ES-I3 (cell line): ENCODE data around the gene RBP7.

Source experiments
- H3K36me3 ChIP-seq: 2 replicates; pipeline ENCODE4 v1.6.1; 2013; ENCODE audit warnings: mild to moderate bottlenecking, low read length, control low read depth, moderate library complexity; ENCODE audit not compliant: insufficient read depth
- H3K4me1 ChIP-seq: 2 replicates; pipeline ENCODE4 v1.6.1; 2013; ENCODE audit warnings: mild to moderate bottlenecking, control low read depth, low read length; ENCODE audit not compliant: insufficient read depth
- H3K9ac ChIP-seq: 2 replicates; pipeline ENCODE4 v1.6.1; 2013; ENCODE audit warnings: low read depth, mild to moderate bottlenecking, low read length, moderate library complexity
- H3K9me3 ChIP-seq: 2 replicates; pipeline ENCODE4 v1.6.1; 2013; ENCODE audit warnings: mild to moderate bottlenecking, low read length, moderate library complexity; ENCODE audit not compliant: control insufficient read depth, insufficient read depth

The RBP7 gene

GRCh38 chr1:10048601-10049000, 51.6 kb downstream of the RBP7 start:
- Histone ChIP-seq H3K9me3 (no peaks in the 10 kb centered on the region), H3K4me1 (peaks cover 18% of the 10 kb centered on the region), H3K36me3 (no peaks in the 10 kb centered on the region), H3K9ac (no peak overlapping the region)

GRCh38 chr1:10050611-10051010, 53.6 kb downstream of the RBP7 start:
- no peaks in the 10 kb centered on the region for H3K36me3 ChIP-seq
- H3K4me1 ChIP-seq: peaks cover 15% of the 10 kb centered on the region
- no peaks in the 10 kb centered on the region for H3K9me3 ChIP-seq
- H3K9ac ChIP-seq: no peak overlapping the region

GRCh38 chr1:10051656-10052055, 54.6 kb downstream of the RBP7 start:
- H3K9me3 ChIP-seq: no peaks in the 10 kb centered on the region
- peaks cover 8% of the 10 kb centered on the region for H3K4me1 ChIP-seq
- H3K36me3 ChIP-seq: no peaks in the 10 kb centered on the region
- no peak overlapping the region for H3K9ac ChIP-seq

GRCh38 chr1:10052347-10052746, 55.3 kb downstream of the RBP7 start:
- no peaks in the 10 kb centered on the region for H3K36me3 ChIP-seq
- H3K4me1 ChIP-seq: peaks cover 3% of the 10 kb centered on the region; the same call in 1 of the 2 replicates
- no peaks in the 10 kb centered on the region for H3K9me3 ChIP-seq
- H3K9ac ChIP-seq: no peak overlapping the region

GRCh38 chr1:10054465-10054864, 57.4 kb downstream of the RBP7 start:
- Histone ChIP-seq H3K4me1 (peaks cover 3% of the 10 kb centered on the region; the same call in 1 of the 2 replicates), H3K36me3 (no peaks in the 10 kb centered on the region), H3K9ac (no peak overlapping the region), H3K9me3 (no peaks in the 10 kb centered on the region)

- Histone ChIP-seq H3K9me3 (no peaks in the 10 kb centered on the region), H3K36me3 (no peaks in the 10 kb centered on the region), H3K4me1 (peaks cover 3% of the 10 kb centered on the region; the same call in 1 of the 2 replicates), H3K9ac (no peak overlapping the region)
Measured at GRCh38 chr1:10056599-10056987, 59.6 kb downstream of the RBP7 start.

GRCh38 chr1:10057343-10057742, 60.3 kb downstream of the RBP7 start:
- Histone ChIP-seq H3K36me3 (no peaks in the 10 kb centered on the region), H3K4me1 (peaks cover 3% of the 10 kb centered on the region; the same call in 1 of the 2 replicates), H3K9me3 (no peaks in the 10 kb centered on the region), H3K9ac (no peak overlapping the region)

- Histone ChIP-seq H3K9me3 (no peaks in the 10 kb centered on the region), H3K4me1 (peaks cover 3% of the 10 kb centered on the region; the same call in 1 of the 2 replicates), H3K9ac (no peak overlapping the region), H3K36me3 (no peaks in the 10 kb centered on the region)
Measured at GRCh38 chr1:10057796-10058195, 60.8 kb downstream of the RBP7 start.

GRCh38 chr1:10059342-10059718, 62.3 kb downstream of the RBP7 start:
- no peaks in the 10 kb centered on the region for H3K9me3 ChIP-seq
- no peaks in the 10 kb centered on the region for H3K36me3 ChIP-seq
- no peak overlapping the region for H3K9ac ChIP-seq
- peaks cover 3% of the 10 kb centered on the region; the same call in 1 of the 2 replicates for H3K4me1 ChIP-seq

GRCh38 chr1:10060311-10061100, 63.5 kb downstream of the RBP7 start:
- peaks cover 8% of the 10 kb centered on the region for H3K4me1 ChIP-seq
- H3K9ac ChIP-seq: no peak overlapping the region

GRCh38 chr1:10061276-10061675, 64.2 kb downstream of the RBP7 start:
- Histone ChIP-seq H3K4me1 (peaks cover 6% of the 10 kb centered on the region), H3K36me3 (no peaks in the 10 kb centered on the region), H3K9ac (no peak overlapping the region), H3K9me3 (no peaks in the 10 kb centered on the region)

More at GRCh38 chr1:10060311-10061100, 63.5 kb downstream of the RBP7 start:
- H3K9me3 ChIP-seq: no peaks in the 10 kb centered on the region
- no peaks in the 10 kb centered on the region for H3K36me3 ChIP-seq

- Histone ChIP-seq H3K4me1 (peaks cover 6% of the 10 kb centered on the region), H3K9me3 (no peaks in the 10 kb centered on the region), H3K36me3 (no peaks in the 10 kb centered on the region), H3K9ac (no peak overlapping the region)
Measured at GRCh38 chr1:10063878-10064277, 66.8 kb downstream of the RBP7 start.

- H3K9ac ChIP-seq: no peak overlapping the region
- H3K4me1 ChIP-seq: peaks cover 6% of the 10 kb centered on the region
- no peaks in the 10 kb centered on the region for H3K9me3 ChIP-seq
- no peaks in the 10 kb centered on the region for H3K36me3 ChIP-seq
Measured at GRCh38 chr1:10064416-10065343, 67.7 kb downstream of the RBP7 start.

GRCh38 chr1:10065344-10065685, 68.3 kb downstream of the RBP7 start:
- H3K4me1 ChIP-seq: peaks cover 6% of the 10 kb centered on the region
- no peaks in the 10 kb centered on the region for H3K36me3 ChIP-seq
- no peak overlapping the region for H3K9ac ChIP-seq
- H3K9me3 ChIP-seq: no peaks in the 10 kb centered on the region
